ENCODE measurements around the gene USP15.

- no peak for TF ChIP-seq PHF8 (conservative IDR thresholded peaks at IDR 0.05; ENCODE audit: low read depth, low read length)
- no peak for TF ChIP-seq EP300 (IDR thresholded peaks at IDR 0.05; ENCODE audit: borderline replicate concordance in 1 of 2, low read depth in 2 of 2, low read length in 2 of 2)
- no peak for TF ChIP-seq BRCA1 (IDR thresholded peaks at IDR 0.05; ENCODE audit: low read depth, low read length)
- no peak for TF ChIP-seq CTCF (IDR thresholded peaks at IDR 0.05; ENCODE audit: control extremely low read depth in 1 of 3, insufficient read depth in 1 of 3, low read depth in 1 of 3, low read length in 3 of 3)
- TF ChIP-seq POLR2A (IDR thresholded peaks at IDR 0.05; ENCODE audit: control extremely low read depth in 1 of 2, low read depth in 2 of 2, low read length in 2 of 2), result no peak
- no peak for TF ChIP-seq TEAD4 (IDR thresholded peaks at IDR 0.05; ENCODE audit: low read depth, low read length)
- TF ChIP-seq JUN (IDR thresholded peaks at IDR 0.05; ENCODE audit: low read depth, low read length), result no peak
- TF ChIP-seq EZH2 (IDR thresholded peaks at IDR 0.05; ENCODE audit: low read depth, low read length, severe bottlenecking), result no peak
- TF ChIP-seq SIX5 (IDR thresholded peaks at IDR 0.05; ENCODE audit: low read depth, low read length), result no peak
Measured at GRCh38 chr12:62258231-62258630, 2.0 kb upstream of the USP15 start.

Data from H1 (cell line).